Stimulated activated CD4-positive, alpha-beta T cell treated with anti-CD3 and anti-CD28 coated beads, TNF-alpha, amount 100 ng/mL, for 24 hours (primary cell): ENCODE data around the gene JARID2.

Experiments used
- DNase-seq, 3 experiments: peaks; one replicate each; pipeline ENCODE4 v3.0.0-alpha.2; 2020; ENCODE audit warnings: low read depth in 3 of 3

JARID2 gene

DNA sequence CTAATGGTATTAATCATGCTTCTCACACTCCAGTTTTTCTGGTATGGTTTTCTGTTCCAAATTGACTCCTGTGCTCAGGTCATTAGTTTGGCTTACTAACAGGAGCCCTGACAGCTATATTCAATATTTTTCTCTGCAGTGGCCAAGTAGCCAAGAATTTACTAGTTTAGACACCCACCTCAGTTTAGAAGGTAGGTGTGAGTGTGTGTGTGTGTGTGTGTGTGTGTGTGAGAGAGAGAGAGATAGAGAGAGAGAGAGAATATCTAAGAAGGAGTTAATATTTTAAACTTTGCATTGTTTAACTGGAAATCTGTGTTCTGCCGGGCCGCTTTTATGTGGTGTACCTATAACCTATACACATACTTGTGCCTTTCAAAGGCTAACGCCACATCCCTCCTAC lies 18.5 kb downstream of the JARID2 start:
- no peak for DNase-seq

DNA sequence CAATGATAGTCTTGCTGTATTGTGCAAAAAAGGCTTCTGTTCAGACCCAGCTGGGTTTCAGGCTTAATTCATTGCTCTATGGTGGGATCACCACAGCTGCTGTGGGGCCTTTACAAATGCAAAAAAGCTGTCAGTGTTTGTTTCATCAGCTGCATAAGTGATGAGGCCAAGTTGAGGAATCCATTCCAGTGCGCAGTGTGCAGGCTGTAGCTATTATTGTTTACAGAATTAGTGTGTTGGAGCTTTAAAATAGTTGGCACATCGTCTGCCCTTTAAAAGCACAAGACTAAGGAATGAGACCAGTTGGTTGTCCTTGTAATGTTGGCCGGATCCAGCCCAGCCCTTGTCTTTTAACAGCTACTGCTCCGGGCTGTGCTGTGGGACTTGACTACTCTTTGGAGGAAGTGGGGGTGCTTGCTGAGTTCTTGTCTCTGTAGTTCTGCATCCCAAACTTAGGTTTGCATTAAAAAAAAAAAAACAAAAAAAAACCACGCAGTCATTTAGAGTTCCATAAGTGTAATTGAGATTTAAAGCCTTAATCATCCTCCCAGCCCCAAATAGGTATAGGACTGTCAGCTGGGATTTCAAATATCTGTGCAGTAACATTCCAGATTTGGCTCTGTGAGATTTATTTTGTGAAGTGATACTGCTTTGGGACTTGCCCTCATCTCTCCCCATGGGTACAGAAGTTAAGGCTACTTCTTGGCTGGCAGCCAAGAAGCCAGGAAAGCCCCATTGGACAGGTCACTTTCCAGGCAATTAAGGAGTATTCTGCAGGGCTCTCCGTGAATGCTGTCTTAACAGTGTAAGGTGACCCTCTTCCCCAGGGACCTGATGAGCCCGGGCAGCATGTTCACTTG lies 19.3 kb downstream of the JARID2 start:
- no peak for DNase-seq

DNA sequence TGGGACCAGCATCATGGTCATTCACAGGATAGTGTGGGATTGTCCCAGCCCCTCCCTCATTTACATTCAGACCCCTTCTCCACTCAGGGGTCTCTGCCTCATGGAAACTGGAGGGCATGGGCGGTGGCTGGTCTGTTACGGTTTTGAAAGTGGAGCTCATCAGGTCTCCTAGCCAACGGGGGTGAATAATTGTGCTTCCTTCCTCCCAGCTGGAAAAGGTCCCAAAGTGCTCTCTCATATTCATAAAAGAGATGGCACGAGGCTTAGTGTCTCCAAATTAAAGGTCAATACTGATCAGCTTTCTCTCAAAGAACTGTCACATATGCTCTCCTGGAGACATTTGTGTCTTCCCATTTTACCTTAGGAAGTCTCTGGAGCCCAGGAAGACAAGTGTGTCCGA lies 19.9 kb downstream of the JARID2 start:
- DNase-seq = no peak

DNA sequence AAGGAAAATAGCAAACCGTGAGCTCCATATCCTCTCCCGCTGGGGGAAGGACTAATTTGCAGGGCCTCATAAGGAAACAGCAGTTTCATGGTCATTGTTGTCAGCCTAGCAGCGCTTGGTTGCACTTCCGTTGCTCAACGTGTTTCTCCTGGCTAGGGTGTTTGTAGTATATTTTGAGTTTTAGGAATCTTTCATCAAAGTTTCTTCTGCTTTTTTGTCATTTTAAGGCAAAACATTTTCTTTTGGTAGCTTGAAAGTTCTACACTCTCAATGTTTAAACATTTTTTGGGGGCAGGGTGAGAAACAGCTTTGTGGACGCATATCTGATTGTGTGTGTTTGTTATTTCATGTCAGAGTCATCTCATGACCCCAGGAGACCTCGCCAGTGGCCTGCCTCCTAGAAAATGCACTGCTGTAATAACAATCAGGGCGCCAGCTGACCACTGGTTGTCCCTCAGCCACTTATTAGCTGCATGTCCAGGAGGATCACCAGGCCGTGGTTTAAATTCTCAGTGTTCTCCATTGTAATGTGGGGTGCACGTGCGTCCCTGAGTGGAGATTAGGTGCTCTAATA lies 20.6 kb downstream of the JARID2 start:
- DNase-seq = no peak

DNA sequence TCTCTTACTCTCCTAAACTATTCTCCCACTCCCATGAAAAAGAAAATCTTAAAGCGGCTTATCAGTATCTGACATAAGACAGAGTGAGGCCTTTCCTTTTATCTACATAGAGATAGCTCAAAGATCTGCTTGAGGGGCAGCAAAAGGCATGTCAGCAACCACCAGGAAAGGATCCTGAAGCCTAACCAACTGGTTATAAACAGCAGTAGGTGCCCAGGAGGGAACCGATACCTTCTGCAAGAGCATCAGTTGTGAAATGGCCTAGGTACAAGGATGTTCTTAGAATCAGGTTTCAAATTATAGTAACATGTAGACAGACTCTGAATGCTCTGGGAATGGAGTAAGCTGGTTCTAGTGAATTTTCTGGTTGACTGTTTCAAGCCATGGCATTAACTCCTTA lies 21.4 kb downstream of the JARID2 start:
- DNase-seq = no peak

DNA sequence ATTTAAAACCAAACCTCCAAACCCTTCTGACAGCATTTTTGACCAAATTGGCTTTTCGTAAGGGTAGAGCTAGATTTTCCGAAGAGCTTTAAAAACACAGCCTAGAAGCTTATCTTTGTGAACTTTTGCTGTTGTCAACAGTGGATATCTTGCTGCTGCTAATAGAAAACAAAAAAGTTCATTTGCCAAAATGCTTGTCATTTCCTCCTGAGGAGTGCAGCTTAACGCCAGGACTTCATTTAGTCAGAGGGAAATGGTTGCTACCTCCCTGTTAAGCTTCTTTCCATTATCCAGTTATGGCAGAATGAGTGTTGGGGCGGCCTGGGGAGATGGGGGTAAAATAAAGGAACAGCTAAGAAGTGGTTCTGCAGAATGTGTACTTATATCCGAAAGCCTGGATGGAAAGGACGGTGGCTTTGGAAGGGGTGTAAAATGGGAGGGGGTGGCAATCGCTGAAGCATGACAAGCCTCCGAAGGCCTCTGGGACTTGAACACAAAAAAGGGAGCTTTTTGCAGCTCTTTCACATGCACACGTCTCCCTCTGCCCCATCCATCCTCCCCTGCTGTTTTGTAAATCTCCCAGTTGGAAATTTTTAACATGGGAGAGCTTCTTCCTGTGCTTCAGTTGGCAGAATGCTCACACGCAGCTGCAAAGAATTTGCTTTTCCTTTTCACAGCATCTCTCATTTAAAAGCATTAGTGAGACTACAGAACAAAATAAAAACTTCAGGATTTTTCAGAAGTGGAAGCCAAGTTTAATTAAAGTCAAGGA lies 22.5 kb downstream of the JARID2 start:
- DNase-seq = no peak

DNA sequence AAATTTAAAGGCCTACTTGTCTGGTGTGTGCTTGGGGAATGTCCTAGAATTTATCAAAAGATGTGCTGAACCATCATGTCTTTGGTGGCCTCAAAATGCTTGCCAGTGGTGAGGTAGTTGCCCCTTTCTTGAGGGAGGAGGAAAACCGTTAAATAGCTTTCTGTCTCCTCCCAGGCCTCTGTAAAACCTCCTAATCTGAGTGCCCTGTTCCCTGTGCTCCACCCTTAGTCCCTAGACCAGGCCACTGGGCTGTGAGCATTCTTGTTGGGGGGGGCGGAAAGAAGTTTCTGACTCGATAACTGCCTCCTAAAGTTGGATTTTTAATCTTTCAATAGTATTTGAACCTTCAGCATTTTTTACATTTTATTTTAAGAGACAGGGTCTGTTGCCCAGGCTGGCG lies 23.1 kb downstream of the JARID2 start:
- DNase-seq = no peak

DNA sequence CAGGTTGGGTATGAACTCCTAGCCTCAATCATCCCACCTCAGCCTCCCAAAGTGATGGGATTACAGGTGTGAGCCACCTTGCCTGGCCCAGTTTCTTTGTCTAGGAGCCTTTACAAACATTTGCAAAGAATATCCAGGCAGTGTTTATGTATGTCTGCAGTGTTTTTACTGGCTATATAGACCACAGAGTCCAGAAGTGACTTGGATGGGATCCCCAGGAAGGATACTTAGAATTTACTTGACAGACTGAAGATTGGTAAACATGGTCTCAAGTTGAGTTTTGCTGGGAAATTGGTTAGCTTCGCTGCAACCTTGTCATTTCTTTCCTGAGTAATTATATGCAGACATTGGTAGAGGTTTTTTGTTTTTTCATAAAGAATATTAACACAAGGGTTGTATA lies 23.8 kb downstream of the JARID2 start:
- DNase-seq = no peak

DNA sequence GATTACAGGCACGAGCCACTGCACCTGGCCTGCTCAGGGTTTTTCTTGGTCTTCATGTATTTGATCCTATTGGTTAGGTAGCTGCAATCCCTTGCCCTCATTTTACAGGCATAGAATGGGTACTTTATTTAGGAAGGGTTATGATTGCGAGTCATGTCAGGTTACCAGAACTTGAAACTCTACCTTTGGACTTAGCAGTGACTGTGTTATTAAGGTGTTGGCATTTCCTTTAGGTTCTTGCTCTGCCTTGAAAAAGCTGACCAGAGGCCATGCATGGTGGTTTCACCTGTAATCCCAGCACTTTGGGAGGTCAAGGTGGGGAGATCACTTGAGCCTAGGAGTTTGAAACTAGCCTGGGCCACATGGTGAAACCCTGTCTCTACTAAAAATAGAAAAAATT lies 24.5 kb downstream of the JARID2 start:
- DNase-seq = no peak

DNA sequence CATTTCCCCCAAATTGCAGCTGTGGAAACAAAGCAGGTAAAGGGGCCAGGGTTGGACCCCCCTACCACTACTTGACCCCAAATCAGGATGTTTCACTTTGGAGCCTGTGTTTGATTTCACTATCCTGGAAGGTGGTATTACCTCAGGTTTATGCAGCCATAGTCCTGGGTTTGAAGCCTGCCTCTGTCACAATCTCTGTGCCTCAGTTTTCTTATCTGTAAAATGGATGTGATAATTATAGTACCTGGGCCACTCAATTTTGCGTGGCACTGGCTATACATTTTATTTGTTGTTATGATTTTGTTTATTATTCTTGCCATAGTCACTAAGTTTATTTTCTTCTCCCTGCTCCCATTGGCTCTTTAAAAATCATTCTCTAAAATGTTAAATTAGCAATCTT lies 26.7 kb downstream of the JARID2 start:
- no peak for DNase-seq

DNA sequence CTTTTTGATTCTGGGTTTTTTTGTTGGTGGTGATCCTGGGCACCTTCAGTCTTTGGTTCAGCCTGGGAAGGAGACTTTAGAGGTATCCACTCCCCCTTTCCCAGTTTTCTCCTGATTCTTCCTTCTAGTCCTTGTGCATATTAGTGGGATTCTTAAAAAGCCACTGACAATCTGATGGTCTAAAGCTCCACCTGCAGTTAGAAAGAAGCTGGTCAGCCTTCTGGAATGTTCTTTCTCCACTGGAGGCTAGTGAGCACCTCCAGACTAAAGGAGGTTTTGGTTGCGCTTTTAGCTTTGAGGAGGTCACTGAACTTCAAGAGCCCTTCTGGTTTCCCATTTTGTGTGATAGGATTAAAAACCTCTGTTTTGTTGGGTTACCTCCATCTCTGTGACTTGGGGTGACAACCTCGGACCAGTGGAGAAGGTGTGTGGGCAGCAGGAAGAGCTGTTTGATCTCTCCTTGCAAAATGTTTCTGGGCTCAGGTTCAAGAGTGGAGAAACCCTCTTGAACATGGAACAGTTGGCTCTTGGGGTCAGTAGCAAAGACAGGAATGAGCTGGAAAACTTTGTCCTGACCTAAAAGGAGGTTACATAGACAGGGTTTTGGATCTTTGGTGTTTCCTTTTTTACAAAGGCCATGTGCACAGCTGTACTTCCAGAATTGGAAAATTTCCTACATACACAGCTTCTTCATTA lies 29.0 kb downstream of the JARID2 start:
- DNase-seq = no peak

DNA sequence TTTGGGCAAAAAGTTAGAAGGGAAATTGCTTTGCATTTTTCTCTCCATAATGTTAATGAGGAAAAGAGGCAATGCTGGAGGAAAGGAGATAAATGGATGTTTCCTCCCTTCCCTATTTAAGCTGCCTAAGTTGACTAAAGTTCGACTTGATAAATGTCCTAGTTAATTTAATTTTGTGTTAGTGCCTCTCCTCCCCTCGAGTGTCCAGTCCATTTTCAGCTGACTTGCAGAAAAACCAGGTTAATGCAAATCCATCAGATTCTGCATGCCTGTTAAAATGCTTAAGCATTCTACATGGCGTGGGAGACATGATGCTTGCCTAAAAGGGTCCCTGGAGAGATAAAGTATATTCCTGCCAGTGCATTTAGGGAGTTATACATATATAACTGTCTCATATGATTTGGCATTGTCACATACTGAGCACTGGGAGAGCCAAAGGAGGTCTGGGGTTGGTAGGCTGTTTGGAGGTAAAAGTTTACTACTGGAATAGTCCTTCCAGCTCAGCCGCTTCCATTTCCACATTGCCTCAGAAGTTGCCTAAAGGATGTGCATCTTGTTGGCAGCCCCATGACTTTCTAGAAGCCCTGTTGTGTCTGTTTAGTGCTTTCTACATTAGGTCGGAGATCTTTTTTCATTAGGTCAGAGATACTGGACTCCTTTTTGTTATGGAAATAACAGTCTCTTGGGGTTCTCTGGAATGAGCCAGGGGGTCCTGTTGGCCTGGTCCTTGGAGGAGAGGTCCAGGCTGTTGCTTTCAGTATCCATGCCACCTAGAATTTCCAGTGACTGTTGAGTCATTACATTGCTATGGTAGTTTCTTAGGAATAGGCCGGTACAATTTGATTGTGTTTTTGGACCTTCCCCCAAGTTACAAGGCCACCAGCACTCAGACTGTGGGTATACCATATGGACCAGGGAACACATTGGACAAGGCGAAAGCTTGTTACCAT lies 30.4 kb downstream of the JARID2 start:
- DNase-seq = no peak

DNA sequence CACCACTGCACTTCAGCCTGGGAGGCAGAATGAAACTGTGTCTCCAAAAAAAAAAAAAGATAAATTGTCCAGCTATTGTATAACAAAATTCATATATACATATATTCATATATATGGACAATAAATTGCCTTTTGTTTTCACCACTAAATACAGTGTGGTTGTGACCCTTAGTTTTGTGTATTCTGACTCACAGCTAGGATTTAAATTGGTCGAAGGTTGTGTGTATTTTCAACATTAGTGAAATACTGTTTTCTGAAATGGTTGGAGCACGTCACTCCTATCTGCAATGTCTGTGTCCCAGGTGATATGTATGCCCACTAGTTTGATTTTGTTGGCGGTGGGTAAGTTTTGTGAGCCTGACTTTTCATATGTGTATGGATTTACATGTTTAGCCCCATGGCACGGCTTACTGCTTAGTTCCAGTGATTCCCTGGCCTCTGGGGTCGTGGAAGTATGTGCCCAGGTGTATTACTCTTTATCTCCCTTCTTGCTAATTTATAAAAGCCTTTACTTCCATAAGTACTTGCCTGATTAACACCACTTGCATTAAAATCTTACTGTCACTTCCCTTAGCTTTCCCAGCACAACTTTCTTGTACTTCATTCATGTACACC lies 33.3 kb downstream of the JARID2 start:
- no peak for DNase-seq

DNA sequence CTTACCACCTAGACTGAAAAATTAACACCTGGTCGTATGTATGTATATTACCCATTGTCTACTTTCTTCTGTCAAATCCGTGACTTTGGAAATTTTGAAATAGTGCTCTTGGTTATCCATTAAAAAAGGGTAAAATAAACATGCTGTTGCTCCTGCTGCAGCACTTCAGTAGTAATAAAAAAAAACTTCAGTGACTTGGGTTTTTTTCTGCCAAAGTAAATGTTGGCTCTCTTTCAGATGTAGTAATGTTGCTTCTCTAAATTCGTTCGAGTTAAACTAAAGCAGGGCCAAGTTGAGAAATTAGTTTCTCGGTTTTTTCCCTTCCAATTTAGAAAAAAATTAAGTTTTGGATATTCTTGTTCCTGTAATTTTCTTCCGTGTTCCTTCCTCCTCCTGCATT lies 34.2 kb downstream of the JARID2 start:
- DNase-seq = no peak

DNA sequence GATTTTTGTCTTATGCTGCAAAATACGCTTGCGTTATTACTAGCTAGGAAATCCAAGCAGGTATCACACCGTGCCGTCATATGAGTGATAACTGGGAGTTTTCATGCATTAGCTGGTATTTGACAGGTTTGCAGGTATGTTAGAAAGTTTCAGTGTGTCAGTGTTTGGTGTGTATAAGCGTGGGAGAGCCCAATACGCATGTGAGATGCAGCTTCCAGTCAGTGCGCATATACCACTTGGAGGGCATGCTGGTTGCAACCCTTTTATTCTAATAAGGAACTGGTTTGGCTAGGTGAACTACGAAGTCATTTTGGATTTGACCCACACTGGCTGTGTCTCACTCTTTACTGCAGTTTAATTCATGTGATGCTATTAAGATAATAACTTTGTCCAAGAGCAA lies 35.1 kb downstream of the JARID2 start:
- no peak for DNase-seq

DNA sequence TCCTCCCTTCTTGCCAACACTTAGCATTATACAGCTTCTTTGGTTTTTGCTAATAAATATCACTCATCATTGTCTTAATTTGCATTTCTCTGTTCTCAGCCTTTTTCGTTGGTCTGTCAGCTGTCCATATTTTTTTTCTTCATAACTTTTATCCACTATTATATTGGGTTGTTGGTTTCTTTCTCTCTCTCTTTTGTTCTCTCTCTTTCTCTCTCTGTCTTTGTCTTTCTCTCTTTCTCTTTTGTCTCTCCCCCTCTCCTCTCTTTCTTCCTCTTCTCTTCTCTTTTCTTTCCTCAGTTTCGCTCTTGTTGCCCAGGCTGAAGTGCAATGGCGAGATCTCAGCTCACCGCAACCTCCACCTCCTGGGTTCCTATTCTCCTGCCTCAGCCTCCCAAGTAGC lies 36.5 kb downstream of the JARID2 start:
- DNase-seq = no peak

DNA sequence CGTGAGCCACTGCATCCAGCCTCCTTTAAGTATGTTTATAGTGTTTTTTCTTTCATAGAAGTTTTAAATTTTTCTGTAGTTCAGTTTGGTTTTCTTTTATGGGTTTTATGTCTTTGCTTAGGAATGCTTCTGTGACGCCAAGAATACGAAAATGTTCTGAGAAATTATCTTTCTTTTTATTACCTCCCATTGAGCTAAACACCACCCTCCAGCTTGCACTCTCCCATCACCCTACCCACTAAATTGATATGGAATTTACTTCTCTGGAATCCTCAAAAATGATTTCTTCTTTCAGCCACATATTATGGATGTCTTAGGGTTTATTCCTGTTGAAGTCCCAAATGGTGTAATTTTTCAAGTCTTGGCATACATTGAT lies 38.1 kb downstream of the JARID2 start:
- DNase-seq = no peak

DNA sequence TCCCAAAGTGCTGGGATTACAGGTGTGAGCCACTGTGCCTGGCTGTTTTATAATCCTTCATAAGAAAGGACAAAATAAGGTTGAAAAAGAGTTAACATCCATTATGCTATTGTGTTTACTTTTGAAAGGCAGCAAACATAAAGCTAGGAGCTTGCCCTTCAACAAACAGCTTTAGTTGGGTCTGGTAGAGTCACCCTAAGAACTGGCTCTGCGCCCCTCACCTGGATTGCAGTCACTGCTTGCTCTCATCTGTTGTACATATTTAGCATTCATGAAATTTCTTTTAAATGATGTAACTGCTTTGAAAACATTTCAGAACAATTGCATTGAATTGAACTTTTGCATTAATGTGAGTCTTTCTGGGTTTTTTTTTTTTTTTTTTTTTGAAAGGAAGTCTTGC lies 38.9 kb downstream of the JARID2 start:
- no peak for DNase-seq

DNA sequence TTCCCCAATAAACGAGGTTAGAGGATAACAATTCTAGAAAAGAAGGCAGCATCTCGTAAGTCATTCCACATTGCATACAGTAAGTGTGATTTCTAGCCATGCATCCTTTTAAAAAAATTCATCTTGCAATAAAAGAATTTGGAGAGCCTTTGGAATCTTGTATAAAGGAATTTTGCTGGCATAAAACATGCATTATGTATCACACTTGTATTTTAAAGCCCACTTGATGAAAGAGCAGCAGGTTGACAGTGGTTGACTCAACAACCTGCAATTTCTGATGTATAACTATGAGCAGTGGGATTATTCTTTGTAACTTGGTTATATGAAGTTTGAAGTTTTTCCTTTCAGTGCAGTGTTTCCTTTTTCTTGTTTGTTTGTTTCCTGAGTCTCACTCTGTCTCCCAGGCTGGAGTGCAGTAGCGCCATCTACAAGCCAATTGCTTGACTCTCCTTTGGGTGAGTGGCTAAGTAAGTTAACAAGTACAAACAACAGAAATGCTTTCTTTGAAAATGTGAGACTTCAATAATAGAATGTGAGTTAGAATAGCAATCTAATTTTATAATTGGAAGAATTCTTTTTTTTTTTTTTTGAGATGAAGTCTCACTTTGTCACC lies 39.9 kb downstream of the JARID2 start:
- no peak for DNase-seq

DNA sequence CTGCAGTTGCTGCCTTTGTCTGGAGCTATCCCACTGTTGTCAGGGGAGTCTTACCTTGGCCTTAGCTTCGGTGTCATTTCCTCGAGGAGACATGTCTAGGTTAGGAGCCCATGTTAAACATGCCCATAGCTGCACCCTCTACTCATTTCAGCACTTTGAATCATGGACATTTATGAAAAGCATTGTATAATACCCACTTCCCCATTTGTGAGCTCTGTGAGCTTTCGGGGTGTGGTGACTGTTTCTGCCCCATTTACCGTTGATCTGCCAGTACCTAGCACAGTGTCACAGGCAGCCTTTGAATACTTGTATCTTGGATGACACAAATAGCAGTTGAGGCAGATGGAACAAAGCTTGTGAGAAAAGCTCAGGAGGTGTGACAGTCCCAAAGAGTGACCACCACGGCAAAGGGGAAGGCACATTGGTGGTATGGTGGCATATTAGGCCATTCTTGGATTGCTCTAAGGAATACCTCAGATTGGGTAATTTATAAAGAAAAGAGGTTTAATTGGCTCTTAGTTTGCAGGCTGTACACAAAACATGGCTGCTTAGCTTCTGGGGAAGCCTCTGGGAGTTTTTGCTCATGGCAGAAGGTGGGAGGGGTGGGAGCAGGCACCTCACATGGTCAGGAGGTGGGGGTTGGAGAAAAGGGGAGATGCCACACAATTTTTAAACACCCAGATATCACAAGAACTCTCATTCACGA lies 42.0 kb downstream of the JARID2 start:
- no peak for DNase-seq
